Lung (tissue), 12 donors: Measurements from ENCODE around the gene MBD3. TPM values are rescaled to one million over a fixed set of nuclear protein-coding genes. Genes with fewer than 3 reads are reported as not detected.

Experiments
- ATAC-seq: fragments of 200-7000 bp; cut with Tn5 transposase; one replicate; pipeline ENCODE4 v1.9.1; 2020; ENCODE audit warnings: moderate number of reproducible peaks; ENCODE audit not compliant: insufficient read depth, low FRiP score
- DNase-seq, 3 donors: peaks; one replicate each; pipeline ENCODE4 v3.0.0-alpha.2; 2013 to 2017
- H3K27ac ChIP-seq, 2 donors: one replicate each; pipeline ENCODE4 v1.5.1; 2013; ENCODE audit warnings: mild to moderate bottlenecking in 2 of 2, moderate library complexity in 2 of 2, control low read depth in 1 of 2, inconsistent platforms in 1 of 2, low read depth in 1 of 2, low read length in 1 of 2
- H3K27me3 ChIP-seq, 3 donors: one replicate each; pipeline ENCODE4 v1.5.1; 2013; ENCODE audit warnings: low read length in 2 of 3; ENCODE audit not compliant: control insufficient read depth in 3 of 3, insufficient read depth in 3 of 3
- H3K36me3 ChIP-seq, 4 donors: one replicate each; pipeline ENCODE4 v1.5.1; 2013; ENCODE audit warnings: low read length in 4 of 4, mild to moderate bottlenecking in 1 of 4, moderate library complexity in 1 of 4; ENCODE audit not compliant: control insufficient read depth in 4 of 4, insufficient read depth in 4 of 4
- H3K4me1 ChIP-seq, 5 donors: one replicate each; pipeline ENCODE4 v1.5.1; 2013; ENCODE audit warnings: low read length in 5 of 5, mild to moderate bottlenecking in 2 of 5, moderate library complexity in 1 of 5; ENCODE audit not compliant: control insufficient read depth in 5 of 5, insufficient read depth in 5 of 5
- H3K4me3 ChIP-seq: one replicate; pipeline ENCODE4 v1.5.1; 2013; ENCODE audit warnings: mild to moderate bottlenecking, control low read depth, moderate library complexity
- H3K9ac ChIP-seq, 2 donors: one replicate each; pipeline ENCODE4 v1.5.1; 2013; ENCODE audit warnings: low read length in 2 of 2, control low read depth in 1 of 2; ENCODE audit not compliant: insufficient read depth in 1 of 2
- H3K9me3 ChIP-seq, 4 donors: one replicate each; pipeline ENCODE4 v1.5.1; 2013; ENCODE audit warnings: low read length in 3 of 4, mild to moderate bottlenecking in 1 of 4, moderate library complexity in 1 of 4; ENCODE audit not compliant: control insufficient read depth in 4 of 4, insufficient read depth in 3 of 4
- CTCF ChIP-seq: IDR thresholded peaks from 2 replicates; pipeline ENCODE4 v1.5.1; 2012; ENCODE audit warnings: mild to moderate bottlenecking; ENCODE audit errors: control extremely low read depth, extremely low read depth
- WGBS, 2 donors: extraction: QIAGEN DNeasy Blood & Tissue Kit; methylation state at CpG; one replicate each; pipeline ENCODE4 v1.1.7; 2013; 5-methylcytosine and 5-hydroxymethylcytosine counted together
- polyA plus RNA-seq, 2 donors: library from polyadenylated mRNA; stranded (reverse); fragments of 200-250 nt; gene quantifications; one replicate each; pipeline ENCODE4 v1.2.1, GENCODE V29; 2013
- total RNA-seq, 2 donors: library from RNA; depleted of rRNA in 1 of 2; stranded (reverse); fragments of >200 nt in 1 of 2; gene quantifications; one replicate each; pipeline ENCODE4 v1.2.1, GENCODE V29; 2014 to 2021
- donor health status: control.
- donor health status: control.
- donor health status: Bipolar disorder and iron deficiency.
- donor health status: healthy.
- donor health status: DM: yes; HTN: yes; CAD: no.

MBD3 gene
- total and polyA plus RNA-seq, 4 donors = 48.1 to 129 (median 88.7) TPM

GRCh38 chr19:1616396-1616795 is 23.7 kb upstream of the MBD3 start:
- Histone ChIP-seq H3K9ac (no peak overlapping the region), H3K36me3 (peaks cover 7 to 74% (median 28%) of the 10 kb centered on the region in 4 donors), H3K9me3 (peaks cover 0 to 3% (median 0%) of the 10 kb centered on the region in 4 donors), H3K4me3 (no peak overlapping the region), H3K4me1 (no peaks in the 10 kb centered on the region), H3K27ac (no peak overlapping the region), H3K27me3 (no peaks in the 10 kb centered on the region)
- no peak for ATAC-seq
- TF ChIP-seq CTCF = no peak
- no peak for DNase-seq
- WGBS, 2 donors = 83 to 86% methylated on average over 8 of the region's 8 CpGs

GRCh38 chr19:1615156-1615765 is 22.6 kb upstream of the MBD3 start:
- ATAC-seq = no peak
- H3K9ac ChIP-seq = no peak overlapping the region
- H3K4me1 ChIP-seq = no peaks in the 10 kb centered on the region
- H3K36me3 ChIP-seq = peaks cover 9 to 69% (median 29%) of the 10 kb centered on the region in 4 donors
- H3K4me3 ChIP-seq = no peak overlapping the region
- TF ChIP-seq CTCF = no peak
- peaks cover 0 to 3% (median 0%) of the 10 kb centered on the region in 4 donors for H3K9me3 ChIP-seq
- WGBS, 2 donors = 92 to 93% methylated on average over 37 to 41 of the region's 41 CpGs
- H3K27ac ChIP-seq = no peak overlapping the region
- no peak for DNase-seq
- H3K27me3 ChIP-seq = no peaks in the 10 kb centered on the region

GRCh38 chr19:1613808-1614570 is 21.3 kb upstream of the MBD3 start:
- peaks cover 9 to 61% (median 28%) of the 10 kb centered on the region in 4 donors for H3K36me3 ChIP-seq
- no peak for TF ChIP-seq CTCF
- H3K9ac ChIP-seq = no peak overlapping the region
- H3K27ac ChIP-seq = no peak overlapping the region
- no peak for DNase-seq
- no peaks in the 10 kb centered on the region for H3K4me1 ChIP-seq
- peaks cover 0 to 3% (median 0%) of the 10 kb centered on the region in 4 donors for H3K9me3 ChIP-seq
- H3K4me3 ChIP-seq = no peak overlapping the region
- 94 to 95% methylated on average over 30 to 32 of the region's 32 CpGs for WGBS, 2 donors
- no peak for ATAC-seq
- H3K27me3 ChIP-seq = no peaks in the 10 kb centered on the region
